GM23338 (cell line): Measurements from ENCODE around the gene CIPC.

Experiments used
- CREB1 ChIP-seq: fragments of 250-450 bp; sonication (Bioruptor Pico); IDR thresholded peaks from 2 replicates; pipeline ENCODE4 v1.5.0; 2020; ENCODE audit warnings: low read depth, mild to moderate bottlenecking, moderate library complexity
- CTCF ChIP-seq, 2 experiments: fragments of 200-600 bp in 1 of 2; sonication (generic) in 1 of 2; conservative IDR thresholded peaks; 2 replicates each; pipeline versions ENCODE4 v1.5.1 to v1.6.1; 2016 to 2017; ENCODE audit warnings: antibody characterized with exemption in 2 of 2, low read depth in 2 of 2, mild to moderate bottlenecking in 2 of 2, moderate library complexity in 1 of 2
- ETS1 ChIP-seq: IDR thresholded peaks from 2 replicates; pipeline ENCODE4 v1.6.1; 2016; ENCODE audit warnings: antibody characterized with exemption
- EZH2 ChIP-seq: fragments of 200-600 bp; sonication (generic); IDR thresholded peaks from one replicate; pipeline ENCODE4 v1.8.0; 2017; ENCODE audit warnings: antibody characterized with exemption, mild to moderate bottlenecking, low read depth; ENCODE audit not compliant: unreplicated experiment
- EZH2phosphoT487 ChIP-seq: fragments of 200-600 bp; sonication (generic); IDR thresholded peaks from one replicate; pipeline ENCODE4 v1.8.1; 2018; ENCODE audit warnings: antibody characterized with exemption; ENCODE audit not compliant: unreplicated experiment
- JUNB ChIP-seq: IDR thresholded peaks from one replicate; pipeline ENCODE4 v1.6.1; 2016; ENCODE audit warnings: antibody characterized with exemption; ENCODE audit not compliant: unreplicated experiment
- NANOG ChIP-seq: IDR thresholded peaks from 2 replicates; pipeline ENCODE4 v1.6.1; 2016; ENCODE audit warnings: antibody characterized with exemption, borderline replicate concordance
- POLR2AphosphoS5 ChIP-seq: IDR thresholded peaks from 2 replicates; pipeline ENCODE4 v1.6.1; 2016; ENCODE audit warnings: antibody characterized with exemption, low read depth
- REST ChIP-seq: IDR thresholded peaks from one replicate; pipeline ENCODE4 v1.6.1; 2018; ENCODE audit warnings: antibody characterized with exemption; ENCODE audit not compliant: unreplicated experiment
- STAT1 ChIP-seq: IDR thresholded peaks from one replicate; pipeline ENCODE4 v1.6.1; 2016; ENCODE audit warnings: antibody characterized with exemption; ENCODE audit not compliant: unreplicated experiment
- ZNF114 ChIP-seq: fragments of 250-450 bp; sonication (Bioruptor Pico); IDR thresholded peaks from 2 replicates; pipeline ENCODE4 v1.5.0; 2020; ENCODE audit warnings: mild to moderate bottlenecking, moderate library complexity
- ZNF331 ChIP-seq: fragments of 250-450 bp; sonication (Bioruptor Pico); IDR thresholded peaks from 2 replicates; pipeline ENCODE4 v1.5.0; 2020; ENCODE audit warnings: low read depth, mild to moderate bottlenecking, moderate library complexity
- ZNF462 ChIP-seq: fragments of 250-450 bp; sonication (Bioruptor Pico); IDR thresholded peaks from 2 replicates; pipeline ENCODE4 v1.5.0; 2020; ENCODE audit warnings: mild to moderate bottlenecking, moderate library complexity

GRCh38 chr14:77067632-77068516 is 30.2 kb upstream of the CIPC start:
- TF ChIP-seq CTCF (conservative IDR thresholded peaks at IDR 0.05; ENCODE audit: low read depth in 2 of 2) = peak; percentile 93 to 99
- no peak for TF ChIP-seq POLR2AphosphoS5
- TF ChIP-seq EZH2 = no peak
- no peak for TF ChIP-seq REST
- TF ChIP-seq EZH2phosphoT487 = no peak
- TF ChIP-seq JUNB = no peak
- TF ChIP-seq CREB1 (CRISPR knock-in tag) = no peak
- no peak; the same call in 1 of the 2 replicates for TF ChIP-seq ZNF114
- TF ChIP-seq ZNF462 (CRISPR knock-in tag) = no peak
- TF ChIP-seq NANOG = no peak
- no peak for TF ChIP-seq ZNF331 (CRISPR knock-in tag)
- no peak for TF ChIP-seq ETS1
- no peak for TF ChIP-seq STAT1
